Activated effector memory CD4-positive, alpha-beta T cell treated with anti-CD3 and anti-CD28 coated beads, Interleukin-2, amount 50 U/mL, for 16 hours (primary cell): ENCODE measurements around the gene CSAD.

Experiments used
- DNase-seq: peaks from one replicate; pipeline ENCODE4 v3.0.0-alpha.2; 2020

The CSAD gene

DNA sequence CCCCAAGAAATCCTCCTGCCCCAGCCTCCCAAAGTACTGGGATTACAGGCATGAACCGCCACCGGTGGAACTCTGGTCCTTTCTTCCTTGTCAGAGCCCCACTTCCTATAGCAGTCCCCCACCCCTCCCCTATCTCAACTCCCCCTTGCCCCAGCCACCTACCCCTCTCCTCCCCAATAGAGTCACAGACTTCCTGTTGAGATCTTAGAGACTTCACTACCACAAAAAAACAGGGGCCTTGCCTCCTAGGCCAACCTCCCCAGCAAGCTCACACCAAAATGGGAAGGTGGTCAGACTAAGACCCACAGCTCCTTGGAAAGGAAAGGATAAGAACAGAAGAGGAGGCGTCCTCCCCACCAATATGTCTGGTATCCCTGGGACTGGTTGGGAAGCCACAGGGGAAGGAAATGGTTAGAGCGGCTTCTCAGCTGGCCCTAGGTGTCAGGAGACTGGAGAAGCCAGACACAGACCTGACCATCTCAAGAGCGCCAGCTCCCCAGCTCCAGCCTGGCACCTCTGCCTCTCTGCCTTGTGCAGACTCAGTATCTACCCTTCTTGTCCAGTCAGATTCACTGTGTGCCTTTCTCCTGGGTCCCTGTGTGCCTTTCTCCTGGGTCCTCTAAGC lies 17.9 kb upstream of the CSAD start:
- peak; percentile 62 for DNase-seq

GRCh38 chr12:53197011-53197640 lies 16.4 kb upstream of the CSAD start:
- DNase-seq: peak; percentile 56

DNA sequence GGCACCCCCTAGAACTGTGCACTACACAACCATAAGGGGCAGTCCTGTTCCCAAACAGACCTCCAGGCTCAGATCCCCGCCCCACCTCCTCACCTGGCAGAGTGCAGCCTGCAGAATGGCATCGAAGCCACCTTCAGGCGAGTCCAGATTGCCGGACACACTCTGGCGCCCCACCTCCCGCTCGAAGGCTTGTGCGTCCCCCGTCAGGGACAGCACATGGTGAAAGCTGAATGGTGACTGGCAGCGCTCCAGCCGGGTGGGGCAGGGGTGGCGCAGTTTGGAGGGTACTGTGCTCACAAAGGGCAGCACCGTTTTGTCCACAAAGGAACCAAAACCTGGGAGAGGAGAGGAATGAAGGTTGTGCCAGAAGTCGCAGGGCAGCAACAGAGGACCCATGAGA lies 15.8 kb upstream of the CSAD start:
- peak; percentile 57 for DNase-seq

GRCh38 chr12:53195516-53196420 lies 15.0 kb upstream of the CSAD start:
- DNase-seq: peak; percentile 52

- no peak for DNase-seq
Measured at GRCh38 chr12:53194973-53195372, 14.2 kb upstream of the CSAD start.

DNA sequence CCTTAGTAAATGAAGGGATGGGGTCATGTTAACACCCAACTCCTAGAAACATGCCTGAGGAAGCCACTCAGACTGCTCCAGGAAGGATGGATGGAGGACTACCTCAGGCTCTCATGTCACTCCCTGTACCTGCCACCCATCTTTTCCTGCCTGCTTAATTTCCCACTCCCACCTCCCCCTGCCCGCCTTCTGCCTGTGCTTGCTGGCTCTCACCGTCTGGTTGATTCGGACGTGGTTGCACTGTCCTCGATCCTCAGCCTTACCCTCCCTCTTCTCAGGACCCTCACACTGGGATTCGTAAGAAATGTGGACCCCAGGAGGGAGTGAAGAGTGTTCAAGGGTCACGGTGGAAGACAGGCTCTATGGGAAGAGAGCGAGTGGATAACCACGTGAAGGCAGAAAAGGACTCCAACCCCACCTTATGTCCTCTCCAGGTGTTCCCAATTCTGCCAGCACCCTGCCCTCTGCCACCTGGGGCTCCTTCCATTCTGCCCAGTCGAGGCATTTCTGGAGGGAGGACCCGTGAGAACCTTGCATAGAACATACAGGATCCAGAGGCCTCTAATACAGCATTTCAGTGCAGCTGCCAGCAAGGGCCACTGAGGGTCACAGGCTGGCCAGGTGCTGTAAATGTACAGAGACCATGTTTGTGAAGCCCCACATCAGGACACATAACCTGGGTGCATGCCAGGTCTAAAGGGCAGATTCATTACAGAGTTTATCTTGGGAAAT lies 13.4 kb upstream of the CSAD start:
- DNase-seq: peak; percentile 54

- peak; percentile 49 for DNase-seq
Measured at GRCh38 chr12:53193040-53193439, 12.3 kb upstream of the CSAD start.

GRCh38 chr12:53192531-53193021 lies 11.9 kb upstream of the CSAD start:
- DNase-seq: peak; percentile 62

DNA sequence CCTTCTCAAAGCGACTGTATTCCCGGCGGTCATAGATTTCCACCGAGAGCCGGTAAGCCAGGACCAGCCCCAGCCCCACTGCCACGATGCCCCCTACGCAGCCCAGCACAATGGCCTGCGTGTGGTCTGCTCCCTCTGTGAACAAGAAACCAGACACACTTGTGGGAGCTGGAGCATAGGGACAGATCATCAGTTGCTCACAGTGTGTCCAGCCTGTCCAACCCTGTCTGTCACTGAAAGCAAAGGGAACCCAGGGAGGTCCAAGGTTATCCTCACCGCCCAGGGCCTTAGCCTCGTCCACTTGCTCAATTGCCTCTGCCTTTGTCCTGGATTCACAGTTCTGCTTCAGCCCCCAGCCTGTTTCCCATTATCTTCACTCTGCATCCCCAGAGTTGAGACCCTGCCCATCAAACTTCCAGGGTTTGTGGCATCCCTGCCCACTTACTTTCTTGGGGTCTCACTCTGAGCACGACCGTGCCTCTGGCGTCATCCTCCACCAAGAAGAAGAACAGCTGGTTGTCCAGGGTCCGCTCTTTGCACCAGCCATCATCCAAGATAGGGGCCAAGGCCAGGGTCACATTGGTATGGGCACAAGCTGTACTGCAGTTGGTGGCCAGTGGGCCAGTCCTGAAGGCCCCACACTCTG lies 11.3 kb upstream of the CSAD start:
- peak; percentile 62 for DNase-seq

- DNase-seq: no peak
Measured at GRCh38 chr12:53191096-53191884, 10.6 kb upstream of the CSAD start.

DNA sequence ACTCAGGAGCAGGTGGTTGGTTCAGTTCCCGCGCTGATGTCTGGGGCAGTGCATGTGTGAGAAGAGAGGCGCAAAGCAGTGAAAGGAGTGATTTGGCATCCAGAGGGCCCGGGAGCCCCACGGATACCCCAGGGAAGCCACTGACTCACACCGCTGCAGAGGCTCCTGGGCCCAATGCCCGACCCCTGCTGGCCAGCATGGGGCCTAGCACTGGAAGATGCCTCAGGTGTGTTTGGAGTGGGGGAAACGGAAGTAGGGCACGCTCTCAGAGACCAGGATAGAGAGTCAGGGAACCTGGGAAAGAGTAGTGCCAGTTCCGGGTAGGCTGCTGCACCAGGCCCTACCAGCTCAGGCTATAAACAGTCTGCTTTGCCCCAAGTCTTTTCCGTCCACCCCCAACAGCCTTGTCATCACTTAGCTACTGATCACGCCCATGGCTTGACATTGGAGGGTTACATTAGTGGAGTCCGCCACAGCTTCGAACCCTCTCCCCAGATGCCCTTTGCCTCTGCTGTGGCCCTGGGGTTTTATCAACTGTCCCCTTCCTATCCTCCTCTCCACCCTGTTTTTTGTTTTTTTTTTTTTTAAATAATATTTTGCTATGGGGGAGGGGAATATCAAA lies 9.5 kb upstream of the CSAD start:
- peak; percentile 81 for DNase-seq

DNA sequence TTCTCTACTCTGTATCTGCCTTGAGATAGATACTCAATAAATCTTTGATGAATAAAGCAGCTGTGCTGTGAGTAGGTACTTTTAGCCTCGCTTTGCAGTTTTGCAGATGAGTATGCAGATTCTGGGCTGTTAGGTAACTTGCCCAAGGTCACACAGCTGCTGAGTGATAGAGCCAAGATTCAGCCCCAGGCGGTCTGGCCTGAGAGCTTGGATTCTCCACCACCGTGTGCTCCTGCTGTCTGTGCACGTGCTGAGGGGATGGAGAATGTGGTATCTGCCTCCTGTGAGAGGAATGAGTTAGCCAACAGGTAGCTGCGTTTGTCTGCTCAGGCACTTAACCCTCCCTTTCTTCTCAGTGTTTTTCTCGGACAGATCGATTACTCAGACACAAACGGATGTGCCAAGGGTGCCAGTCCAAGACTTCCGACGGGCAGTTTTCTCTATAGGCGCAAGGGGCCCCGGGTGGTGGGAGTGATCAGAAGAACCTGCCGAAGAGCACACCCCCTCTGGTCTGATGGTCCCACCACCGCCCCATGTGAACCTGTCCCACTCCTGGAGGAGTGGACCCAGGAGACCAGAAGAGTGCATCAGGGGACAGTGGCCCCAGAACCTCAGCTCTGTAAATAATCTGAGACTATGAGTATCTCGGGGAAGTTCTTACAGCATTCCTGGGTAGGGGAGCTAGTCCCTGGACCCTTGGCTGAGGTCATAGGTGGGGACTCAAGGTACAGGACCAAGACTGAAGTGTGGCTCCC lies 6.6 kb upstream of the CSAD start:
- DNase-seq: no peak

DNA sequence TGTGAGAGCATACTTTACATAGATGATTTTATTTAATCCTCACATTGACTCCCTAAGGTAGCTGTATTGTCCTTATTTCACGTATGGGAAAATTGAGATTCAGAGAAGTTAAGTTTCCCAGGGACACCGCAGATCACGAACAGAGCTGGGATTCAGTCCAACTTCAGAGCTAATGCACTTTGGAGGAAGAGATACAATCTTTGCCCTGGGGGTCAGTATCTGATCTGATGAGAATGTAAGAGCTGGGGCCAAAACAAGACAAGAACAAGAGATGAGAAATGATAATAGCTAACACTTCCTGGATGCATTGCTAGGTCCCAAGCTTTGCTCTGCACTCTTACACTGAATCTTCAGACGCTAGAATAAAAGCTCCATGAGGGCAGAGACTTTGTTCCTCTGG lies 6.0 kb upstream of the CSAD start:
- DNase-seq: no peak

DNA sequence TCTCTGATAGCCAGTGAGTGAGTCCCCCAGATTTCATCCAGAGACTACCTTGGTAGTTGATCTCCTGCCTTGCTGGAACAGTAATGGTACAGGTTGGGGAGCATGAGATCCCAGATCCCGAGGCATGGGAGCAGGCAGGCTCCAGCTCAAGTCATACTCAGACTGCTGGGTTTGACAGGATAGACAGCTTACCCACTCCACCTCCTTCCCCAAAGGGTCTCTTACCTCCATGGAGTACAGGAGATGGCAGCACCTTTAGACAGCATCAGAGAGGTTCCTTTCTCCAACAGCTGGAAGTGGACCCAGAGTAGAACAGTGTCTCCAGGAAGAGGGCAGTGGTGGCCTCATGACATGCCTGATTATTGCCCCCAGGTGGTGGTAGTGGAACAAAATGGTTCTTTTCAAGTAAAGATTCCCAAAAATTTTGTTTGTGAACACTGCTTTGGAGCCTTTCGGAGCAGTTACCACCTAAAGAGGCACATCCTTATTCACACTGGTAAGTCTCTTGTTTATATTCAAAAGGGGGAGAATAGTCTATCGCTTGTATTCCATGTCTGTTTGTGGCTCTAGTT lies 4.9 kb upstream of the CSAD start:
- no peak for DNase-seq

DNA sequence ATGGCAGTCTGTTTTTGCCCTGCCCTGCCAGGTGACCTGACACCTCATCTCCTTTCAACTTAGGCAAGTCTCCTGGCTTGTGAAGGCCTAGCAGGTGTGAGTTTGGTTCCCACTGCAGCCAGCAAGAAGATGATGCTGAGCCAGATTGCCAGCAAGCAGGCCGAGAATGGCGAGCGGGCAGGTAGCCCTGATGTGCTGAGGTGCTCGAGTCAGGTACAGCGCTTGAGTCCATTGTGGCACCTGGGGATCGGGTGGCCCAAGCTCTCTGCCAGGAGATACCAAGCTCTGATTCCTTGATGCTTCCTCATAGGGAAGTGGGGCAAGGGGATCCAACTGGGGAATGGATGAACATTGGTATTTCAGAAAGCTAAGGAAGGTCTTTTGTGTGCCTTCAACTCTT lies 4.1 kb upstream of the CSAD start:
- DNase-seq: no peak

DNA sequence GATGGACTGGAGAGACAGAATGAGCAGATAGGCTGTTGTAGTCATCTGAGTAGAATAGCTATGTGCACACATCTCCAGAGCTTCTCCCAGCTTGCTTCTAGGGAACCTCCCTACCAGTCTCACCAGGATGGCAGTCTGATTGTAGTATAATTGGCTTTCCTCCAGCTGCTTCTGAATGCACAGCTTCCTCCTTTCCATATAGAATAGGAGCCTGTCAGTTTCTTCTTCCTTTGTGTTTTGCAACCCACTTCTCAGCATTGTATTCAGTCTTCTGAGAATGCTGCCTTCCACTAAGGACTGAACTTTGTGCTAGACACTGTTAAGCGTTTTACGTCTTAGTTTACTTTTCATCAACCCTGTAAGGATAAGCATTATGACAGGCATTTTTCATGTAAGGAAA lies 2.2 kb upstream of the CSAD start:
- no peak for DNase-seq

DNA sequence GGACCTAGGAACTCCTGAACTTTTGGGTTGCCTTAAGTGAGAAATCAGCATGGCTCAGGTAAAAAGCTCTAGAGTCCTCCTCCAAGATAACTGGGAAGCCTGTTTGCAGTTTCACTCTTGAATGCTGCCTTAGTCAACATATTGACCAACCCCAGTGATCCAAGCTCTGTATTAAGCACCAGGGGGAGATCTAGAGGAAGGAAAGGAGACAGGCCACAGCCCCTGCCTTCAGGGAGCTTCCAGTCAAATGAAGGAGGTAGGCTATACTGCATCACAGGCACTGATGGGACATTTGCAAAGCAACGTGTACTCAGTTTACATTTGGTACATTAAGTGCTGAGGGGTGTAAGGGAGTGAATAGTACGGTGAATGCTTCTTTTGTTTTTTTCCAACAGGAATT lies 1.2 kb upstream of the CSAD start:
- peak; percentile 27 for DNase-seq

- peak; percentile 91 for DNase-seq
Measured at GRCh38 chr12:53180931-53181645, 363 bp upstream of the CSAD start.

GRCh38 chr12:53179687-53180219 lies 972 bp downstream of the CSAD start:
- no peak for DNase-seq
